HG03060 (cell line): ENCODE data around the gene FANCL.
"Not testable (repeated sequence)": the region's sequence is repeated elsewhere in the genome, so short reads cannot be mapped to it uniquely, and the experiment has no call there.

Source experiments
- ATAC-seq: cut with Tn5 transposase; IDR thresholded peaks from one replicate; pipeline ENCODE4 v1.9.1; 2021; ENCODE audit warnings: low read depth, moderate number of reproducible peaks; ENCODE audit not compliant: unreplicated experiment

Gene FANCL

GRCh38 chr2:58207189-58207588 lies 33.9 kb downstream of the FANCL start:
- ATAC-seq = no peak

- no peak for ATAC-seq
These were observed 34.3 kb downstream of the FANCL start for GRCh38 chr2:58206785-58207184.

GRCh38 chr2:58204195-58204959 lies 36.7 kb downstream of the FANCL start:
- no peak for ATAC-seq

GRCh38 chr2:58203018-58203417 lies 38.1 kb downstream of the FANCL start:
- no peak for ATAC-seq

- ATAC-seq = no peak
These were observed 38.7 kb downstream of the FANCL start for GRCh38 chr2:58202404-58202803.

- no peak for ATAC-seq
These were observed 43.2 kb downstream of the FANCL start for GRCh38 chr2:58197894-58198293.

GRCh38 chr2:58195662-58196061 lies 45.5 kb downstream of the FANCL start:
- no peak for ATAC-seq

- no peak for ATAC-seq
These were observed 46.7 kb downstream of the FANCL start for GRCh38 chr2:58194458-58194857.

- not testable (repeated sequence) for ATAC-seq
These were observed 54.1 kb downstream of the FANCL start for GRCh38 chr2:58187022-58187421.

- no peak for ATAC-seq
These were observed 54.6 kb downstream of the FANCL start for GRCh38 chr2:58186501-58186900.

- ATAC-seq = no peak
These were observed 58.6 kb downstream of the FANCL start for GRCh38 chr2:58182527-58182926.

- no peak for ATAC-seq
These were observed 60.5 kb downstream of the FANCL start for GRCh38 chr2:58180635-58181034.

- not testable (repeated sequence) for ATAC-seq
These were observed 61.0 kb downstream of the FANCL start for GRCh38 chr2:58180175-58180574.

- not testable (repeated sequence) for ATAC-seq
These were observed 63.9 kb downstream of the FANCL start for GRCh38 chr2:58177187-58177586.

- not testable (repeated sequence) for ATAC-seq
These were observed 69.3 kb downstream of the FANCL start for GRCh38 chr2:58171831-58172230.

- ATAC-seq = not testable (repeated sequence)
These were observed 70.7 kb downstream of the FANCL start for GRCh38 chr2:58170334-58170933.

GRCh38 chr2:58169845-58170244 lies 71.3 kb downstream of the FANCL start:
- ATAC-seq = not testable (repeated sequence)

GRCh38 chr2:58168130-58168529 lies 73.0 kb downstream of the FANCL start:
- not testable (repeated sequence) for ATAC-seq

- no peak for ATAC-seq
These were observed 77.2 kb downstream of the FANCL start for GRCh38 chr2:58163913-58164312.

- ATAC-seq = no peak
These were observed 82.6 kb downstream of the FANCL start for GRCh38 chr2:58158481-58158880.

- no peak for ATAC-seq
These were observed 83.4 kb downstream of the FANCL start for GRCh38 chr2:58157754-58158153.

- no peak for ATAC-seq
These were observed 84.3 kb downstream of the FANCL start for GRCh38 chr2:58156780-58157179.
